ENCODE data around the gene IGF2BP2.

The IGF2BP2 gene

DNA sequence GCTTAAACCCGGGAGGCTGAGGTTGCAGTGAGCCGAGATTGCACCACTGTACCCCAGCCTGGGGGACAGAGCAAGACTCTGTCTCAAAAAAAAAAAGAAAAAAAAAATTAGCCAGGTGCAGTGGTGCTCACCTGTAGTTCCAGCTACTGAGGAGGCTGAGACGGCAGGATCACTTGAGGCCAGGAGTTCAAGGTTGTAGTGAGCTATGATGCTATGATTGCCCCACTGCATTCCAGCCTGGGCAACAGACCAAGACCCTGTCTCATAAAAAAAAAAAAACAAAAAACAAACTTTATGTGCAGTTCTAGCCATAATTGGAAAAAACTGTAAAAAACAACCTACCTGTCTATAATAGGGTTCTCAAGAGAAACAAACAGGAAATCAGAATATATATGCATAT is 39.9 kb upstream of the IGF2BP2 start:
- TF ChIP-seq, protein P1, sequence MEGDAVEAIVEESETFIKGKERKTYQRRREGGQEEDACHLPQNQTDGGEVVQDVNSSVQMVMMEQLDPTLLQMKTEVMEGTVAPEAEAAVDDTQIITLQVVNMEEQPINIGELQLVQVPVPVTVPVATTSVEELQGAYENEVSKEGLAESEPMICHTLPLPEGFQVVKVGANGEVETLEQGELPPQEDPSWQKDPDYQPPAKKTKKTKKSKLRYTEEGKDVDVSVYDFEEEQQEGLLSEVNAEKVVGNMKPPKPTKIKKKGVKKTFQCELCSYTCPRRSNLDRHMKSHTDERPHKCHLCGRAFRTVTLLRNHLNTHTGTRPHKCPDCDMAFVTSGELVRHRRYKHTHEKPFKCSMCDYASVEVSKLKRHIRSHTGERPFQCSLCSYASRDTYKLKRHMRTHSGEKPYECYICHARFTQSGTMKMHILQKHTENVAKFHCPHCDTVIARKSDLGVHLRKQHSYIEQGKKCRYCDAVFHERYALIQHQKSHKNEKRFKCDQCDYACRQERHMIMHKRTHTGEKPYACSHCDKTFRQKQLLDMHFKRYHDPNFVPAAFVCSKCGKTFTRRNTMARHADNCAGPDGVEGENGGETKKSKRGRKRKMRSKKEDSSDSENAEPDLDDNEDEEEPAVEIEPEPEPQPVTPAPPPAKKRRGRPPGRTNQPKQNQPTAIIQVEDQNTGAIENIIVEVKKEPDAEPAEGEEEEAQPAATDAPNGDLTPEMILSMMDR (IDR thresholded peaks at IDR 0.05; ENCODE audit: low read depth, low read length, missing control alignments), result no peak
- in situ Hi-C loops (cut with HindIII; ENCODE audit: low pct_ligation_motif_present, low sequenced_read_pairs), result no loop called here
- no peak overlapping the region for H3K4me3 ChIP-seq (ENCODE audit: low read depth, low read length)
- no peak overlapping the region for H3K27ac ChIP-seq
- no peak for DNase-seq
- H3K36me3 ChIP-seq (replicated peaks), result no peaks in the 10 kb centered on the region
- no peaks in the 10 kb centered on the region for H3K27me3 ChIP-seq (replicated peaks)

DNA sequence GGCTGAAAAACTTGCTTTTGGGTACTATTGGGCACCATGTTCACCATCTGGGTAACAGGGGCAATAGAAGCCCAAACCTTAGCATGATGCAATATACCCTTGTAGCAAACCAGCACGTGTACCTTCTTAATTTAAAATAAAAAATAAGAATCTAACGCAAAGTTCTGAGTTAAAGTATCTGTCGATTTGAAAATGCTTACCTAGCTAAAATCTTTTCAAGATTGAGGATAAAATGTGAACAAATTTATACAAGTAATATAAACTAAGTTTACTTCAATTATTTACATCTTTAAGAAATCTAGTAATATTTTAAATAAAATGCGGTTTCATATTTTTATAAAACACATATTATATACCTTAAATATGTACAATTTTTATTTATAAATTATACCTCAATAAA is 38.1 kb upstream of the IGF2BP2 start:
- in situ Hi-C loops (cut with HindIII; ENCODE audit: low pct_ligation_motif_present, low sequenced_read_pairs), result no loop called here
- TF ChIP-seq, protein P1 (IDR thresholded peaks at IDR 0.05; ENCODE audit: low read depth, low read length, missing control alignments), result no peak
- H3K4me3 ChIP-seq (ENCODE audit: low read depth, low read length), result no peak overlapping the region
- no peak overlapping the region for H3K27ac ChIP-seq
- no peaks in the 10 kb centered on the region for H3K27me3 ChIP-seq (replicated peaks)
- no peaks in the 10 kb centered on the region for H3K36me3 ChIP-seq (replicated peaks)
- DNase-seq, result no peak

DNA sequence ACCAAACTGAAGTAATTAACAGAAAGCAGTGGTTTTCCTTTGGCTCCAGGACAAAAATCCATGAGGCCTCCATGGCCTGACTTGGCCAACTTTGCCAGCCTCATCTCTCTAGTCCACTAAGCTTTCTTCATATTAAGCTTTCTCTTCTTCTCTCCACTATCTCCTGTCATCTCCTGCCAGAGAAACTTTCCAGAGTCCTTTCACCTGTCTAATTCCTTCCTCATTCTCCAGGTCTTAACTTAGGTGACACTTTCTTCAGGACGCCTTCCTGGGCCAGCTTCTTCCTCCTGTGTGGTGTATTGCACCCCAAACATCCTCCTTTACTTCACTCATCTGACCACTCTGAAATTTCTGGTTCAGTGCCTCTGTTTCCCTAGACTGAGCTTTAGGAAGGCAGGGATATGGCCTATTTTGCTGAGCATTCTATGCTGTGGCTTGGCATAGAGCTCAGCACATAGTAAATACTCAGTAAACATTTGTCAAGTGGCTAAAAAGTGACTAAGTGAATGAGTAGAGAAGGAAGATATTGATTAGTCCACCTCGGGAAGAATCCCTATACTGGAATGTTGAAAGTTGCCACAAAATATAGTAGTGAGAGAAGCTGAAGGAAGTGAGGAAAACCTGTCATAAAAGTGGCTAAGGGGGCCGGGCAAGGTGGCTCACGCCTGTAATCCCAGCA is 34.6 kb upstream of the IGF2BP2 start:
- Histone ChIP-seq H3K36me3 (replicated peaks) (no peaks in the 10 kb centered on the region), H3K27me3 (replicated peaks) (no peaks in the 10 kb centered on the region), H3K27ac (no peak overlapping the region), H3K4me3 (ENCODE audit: low read depth, low read length) (no peak overlapping the region)
- no peak for DNase-seq
- in situ Hi-C loops (cut with HindIII; ENCODE audit: low pct_ligation_motif_present, low sequenced_read_pairs), result no loop called here
- TF ChIP-seq, protein P1 (IDR thresholded peaks at IDR 0.05; ENCODE audit: low read depth, low read length, missing control alignments), result no peak

DNA sequence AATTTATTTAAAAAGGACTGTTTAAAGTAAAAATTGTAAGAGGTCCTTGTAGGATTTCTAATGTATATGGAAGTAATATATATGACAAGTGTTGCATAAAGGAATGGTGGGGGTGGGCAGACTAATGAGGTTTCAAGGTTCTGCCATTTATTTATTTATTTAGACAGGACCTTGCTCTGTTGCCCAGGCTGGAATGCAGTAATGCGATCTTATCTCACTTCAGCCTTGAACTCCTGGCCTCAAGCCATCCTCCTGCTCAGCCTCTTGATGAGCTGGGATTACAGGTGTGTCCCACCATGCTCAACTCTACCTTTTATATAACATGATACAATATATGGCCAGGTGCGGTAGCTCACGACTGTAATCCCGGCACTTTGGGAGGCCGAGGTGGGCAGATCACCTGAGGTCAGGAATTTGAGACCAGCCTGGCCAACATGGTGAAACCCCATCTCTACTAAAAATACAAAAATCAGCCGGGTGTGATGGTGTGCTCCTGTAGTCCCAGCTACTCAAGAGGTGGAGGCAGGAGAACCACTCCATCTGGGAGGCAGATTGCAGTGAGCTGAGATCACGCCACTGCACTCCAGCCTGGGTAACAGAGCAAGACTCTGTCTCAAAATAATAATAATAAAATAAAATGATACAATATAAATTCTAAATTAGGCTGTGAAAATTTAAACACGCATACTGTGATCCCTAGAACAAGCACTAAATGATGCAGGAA is 33.8 kb upstream of the IGF2BP2 start:
- Histone ChIP-seq H3K36me3 (replicated peaks) (no peaks in the 10 kb centered on the region), H3K4me3 (ENCODE audit: low read depth, low read length) (no peak overlapping the region), H3K27me3 (replicated peaks) (no peaks in the 10 kb centered on the region), H3K27ac (no peak overlapping the region)
- no peak for DNase-seq
- TF ChIP-seq, protein P1 (IDR thresholded peaks at IDR 0.05; ENCODE audit: low read depth, low read length, missing control alignments), result no peak
- in situ Hi-C loops (cut with HindIII; ENCODE audit: low pct_ligation_motif_present, low sequenced_read_pairs), result no loop called here

DNA sequence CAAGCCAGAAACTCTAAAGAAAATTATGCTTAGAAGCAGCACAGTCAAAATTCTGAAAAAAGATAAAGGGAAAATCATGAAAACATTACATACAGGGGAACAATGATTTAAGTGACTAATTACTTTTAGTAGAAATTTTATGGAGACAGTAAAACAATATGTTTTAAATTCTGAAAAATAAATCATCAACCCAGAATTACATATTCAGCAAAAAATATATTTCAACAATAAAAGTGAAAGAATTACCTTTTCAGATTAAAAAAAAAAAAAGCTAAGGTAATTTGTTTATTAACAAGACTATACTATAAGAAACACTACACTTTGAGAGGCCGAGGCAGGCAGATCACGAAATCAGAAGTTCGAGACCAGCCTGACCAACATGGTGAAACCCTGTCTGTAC is 32.4 kb upstream of the IGF2BP2 start:
- in situ Hi-C loops (cut with HindIII; ENCODE audit: low pct_ligation_motif_present, low sequenced_read_pairs), result no loop called here
- Histone ChIP-seq H3K27ac (no peak overlapping the region), H3K4me3 (ENCODE audit: low read depth, low read length) (no peak overlapping the region), H3K36me3 (replicated peaks) (no peaks in the 10 kb centered on the region), H3K27me3 (replicated peaks) (no peaks in the 10 kb centered on the region)
- TF ChIP-seq, protein P1 (IDR thresholded peaks at IDR 0.05; ENCODE audit: low read depth, low read length, missing control alignments), result no peak
- no peak for DNase-seq

All from brain microvascular endothelial cell (primary cell).